SK-N-SH treated with all-trans-retinoic acid at 6 μM for 48 hours (cell line): ENCODE measurements around the gene EBF3.

Source experiments
- ATAC-seq: fragments of 200-7000 bp; cut with Tn5 transposase; 3 replicates; pipeline ENCODE4 v1.9.1; 2020; ENCODE audit warnings: mild to moderate bottlenecking, moderate library complexity
- ARNTL ChIP-seq: fragments of 450-650 bp; formaldehyde crosslinking; IDR thresholded peaks from 2 replicates; pipeline ENCODE4 v1.5.0; 2020; ENCODE audit warnings: low read depth, mild to moderate bottlenecking, moderate library complexity, borderline replicate concordance
- BACH2 ChIP-seq: fragments of 250-450 bp; sonication (Bioruptor Pico); IDR thresholded peaks from 2 replicates; pipeline ENCODE4 v1.9.0; 2021; ENCODE audit warnings: mild to moderate bottlenecking, borderline replicate concordance
- CSRNP3 ChIP-seq: fragments of 250-450 bp; sonication (Bioruptor Pico); IDR thresholded peaks from 2 replicates; pipeline ENCODE4 v1.5.1; 2021; ENCODE audit warnings: mild to moderate bottlenecking, moderate library complexity
- GLIS3 ChIP-seq: fragments of 250-450 bp; sonication (Bioruptor Pico); IDR thresholded peaks from 2 replicates; pipeline ENCODE4 v1.5.0; 2020; ENCODE audit warnings: mild to moderate bottlenecking, moderate library complexity
- ISL1 ChIP-seq: fragments of 250-450 bp; sonication (Bioruptor Pico); IDR thresholded peaks from 2 replicates; pipeline ENCODE4 v2.1.2; 2022; ENCODE audit warnings: mild to moderate bottlenecking, moderate library complexity
- OSR1 ChIP-seq: fragments of 250-450 bp; sonication (Bioruptor Pico); IDR thresholded peaks from 2 replicates; pipeline ENCODE4 v1.8.0; 2022; ENCODE audit warnings: moderate library complexity, mild to moderate bottlenecking, inconsistent platforms
- POU6F1 ChIP-seq: fragments of 250-450 bp; sonication (Bioruptor Pico); IDR thresholded peaks from 2 replicates; pipeline ENCODE4 v1.8.0; 2021; ENCODE audit warnings: low read depth, mild to moderate bottlenecking, moderate library complexity, borderline replicate concordance
- PPARA ChIP-seq: fragments of 250-450 bp; sonication (Bioruptor Pico); IDR thresholded peaks from 2 replicates; pipeline ENCODE4 v1.5.0; 2020; ENCODE audit warnings: mild to moderate bottlenecking, borderline replicate concordance
- RARB ChIP-seq: fragments of 250-450 bp; sonication (Bioruptor Pico); IDR thresholded peaks from 2 replicates; pipeline ENCODE4 v1.8.0; 2021; ENCODE audit warnings: mild to moderate bottlenecking, moderate library complexity
- SNAI2 ChIP-seq: fragments of 250-450 bp; sonication (Bioruptor Pico); IDR thresholded peaks from 2 replicates; pipeline ENCODE4 v1.5.0; 2020; ENCODE audit warnings: mild to moderate bottlenecking, moderate library complexity
- TOX ChIP-seq: fragments of 250-450 bp; sonication (Bioruptor Pico); IDR thresholded peaks from 2 replicates; pipeline ENCODE4 v1.8.0; 2021; ENCODE audit warnings: mild to moderate bottlenecking, moderate library complexity, borderline replicate concordance
- ZC3H10 ChIP-seq: fragments of 250-450 bp; sonication (Bioruptor Pico); IDR thresholded peaks from 2 replicates; pipeline ENCODE4 v1.5.1; 2021; ENCODE audit warnings: mild to moderate bottlenecking, moderate library complexity
- ZFP3 ChIP-seq: fragments of 250-450 bp; sonication (Bioruptor Pico); IDR thresholded peaks from 2 replicates; pipeline ENCODE4 v1.5.0; 2020; ENCODE audit warnings: mild to moderate bottlenecking, moderate library complexity
- ZFP30 ChIP-seq: fragments of 450-650 bp; formaldehyde crosslinking; IDR thresholded peaks from 2 replicates; pipeline ENCODE4 v1.5.0; 2022; ENCODE audit warnings: mild to moderate bottlenecking, moderate library complexity
- ZNF565 ChIP-seq: fragments of 450-650 bp; formaldehyde crosslinking; conservative IDR thresholded peaks from 2 replicates; pipeline ENCODE4 v1.5.0; 2020; ENCODE audit warnings: low read depth, mild to moderate bottlenecking, moderate library complexity
- ZNF8 ChIP-seq: fragments of 450-650 bp; formaldehyde crosslinking; IDR thresholded peaks from 2 replicates; pipeline ENCODE4 v1.5.0; 2020; ENCODE audit warnings: mild to moderate bottlenecking, moderate library complexity
- TF ChIP-seq, protein P1 (sequence below): fragments of 250-450 bp; sonication (Bioruptor Pico); IDR thresholded peaks from 2 replicates; pipeline ENCODE4 v1.5.1; 2020; ENCODE audit warnings: low read depth, mild to moderate bottlenecking, moderate library complexity
- TF ChIP-seq, protein P2 (sequence below): fragments of 250-450 bp; sonication (Bioruptor Pico); IDR thresholded peaks from 2 replicates; pipeline ENCODE4 v1.5.0; 2020; ENCODE audit warnings: mild to moderate bottlenecking, moderate library complexity

Gene EBF3

GRCh38 chr10:129901389-129902006, 62.6 kb downstream of the EBF3 start (continued):
- TF ChIP-seq RARB (CRISPR knock-in tag) (no peak), ISL1 (CRISPR knock-in tag) (no peak), ZNF8 (CRISPR knock-in tag) (no peak), GLIS3 (CRISPR knock-in tag) (no peak)

DNA sequence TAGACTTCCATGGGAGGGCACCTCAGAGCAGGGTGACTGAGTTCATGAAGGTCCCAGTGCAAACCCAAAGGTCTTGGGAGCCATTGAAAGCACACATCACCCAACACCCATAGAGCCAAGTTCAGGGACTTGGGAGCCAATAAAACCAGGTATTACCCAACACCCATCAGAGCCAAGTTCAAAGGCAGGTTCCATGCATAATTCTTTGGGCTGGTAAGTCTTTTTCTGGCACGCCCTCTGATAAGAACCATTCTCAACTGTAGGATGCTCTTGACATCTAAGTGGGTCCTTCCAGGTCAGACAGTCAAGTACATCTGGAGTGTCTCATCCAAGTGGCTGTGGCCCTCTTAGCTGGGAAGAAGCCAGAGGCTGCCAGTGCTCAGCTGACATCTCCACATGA, 63.2 kb downstream of the EBF3 start:
- ATAC-seq: no peak
- TF ChIP-seq BACH2 (CRISPR knock-in tag): no peak
- TF ChIP-seq, protein P1, sequence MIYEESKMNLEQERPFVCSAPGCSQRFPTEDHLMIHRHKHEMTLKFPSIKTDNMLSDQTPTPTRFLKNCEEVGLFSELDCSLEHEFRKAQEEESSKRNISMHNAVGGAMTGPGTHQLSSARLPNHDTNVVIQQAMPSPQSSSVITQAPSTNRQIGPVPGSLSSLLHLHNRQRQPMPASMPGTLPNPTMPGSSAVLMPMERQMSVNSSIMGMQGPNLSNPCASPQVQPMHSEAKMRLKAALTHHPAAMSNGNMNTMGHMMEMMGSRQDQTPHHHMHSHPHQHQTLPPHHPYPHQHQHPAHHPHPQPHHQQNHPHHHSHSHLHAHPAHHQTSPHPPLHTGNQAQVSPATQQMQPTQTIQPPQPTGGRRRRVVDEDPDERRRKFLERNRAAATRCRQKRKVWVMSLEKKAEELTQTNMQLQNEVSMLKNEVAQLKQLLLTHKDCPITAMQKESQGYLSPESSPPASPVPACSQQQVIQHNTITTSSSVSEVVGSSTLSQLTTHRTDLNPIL (CRISPR knock-in tag): no peak
- TF ChIP-seq SNAI2 (CRISPR knock-in tag): no peak
- TF ChIP-seq ARNTL (CRISPR knock-in tag): no peak
- TF ChIP-seq PPARA (CRISPR knock-in tag): no peak
- TF ChIP-seq CSRNP3 (CRISPR knock-in tag): no peak
- TF ChIP-seq GLIS3 (CRISPR knock-in tag): no peak
- TF ChIP-seq ZFP3 (CRISPR knock-in tag): no peak
- TF ChIP-seq ZFP30 (CRISPR knock-in tag): no peak
- TF ChIP-seq POU6F1 (CRISPR knock-in tag): no peak
- no peak for TF ChIP-seq TOX (CRISPR knock-in tag)
- TF ChIP-seq, all 23 proteins: peak for 0

DNA sequence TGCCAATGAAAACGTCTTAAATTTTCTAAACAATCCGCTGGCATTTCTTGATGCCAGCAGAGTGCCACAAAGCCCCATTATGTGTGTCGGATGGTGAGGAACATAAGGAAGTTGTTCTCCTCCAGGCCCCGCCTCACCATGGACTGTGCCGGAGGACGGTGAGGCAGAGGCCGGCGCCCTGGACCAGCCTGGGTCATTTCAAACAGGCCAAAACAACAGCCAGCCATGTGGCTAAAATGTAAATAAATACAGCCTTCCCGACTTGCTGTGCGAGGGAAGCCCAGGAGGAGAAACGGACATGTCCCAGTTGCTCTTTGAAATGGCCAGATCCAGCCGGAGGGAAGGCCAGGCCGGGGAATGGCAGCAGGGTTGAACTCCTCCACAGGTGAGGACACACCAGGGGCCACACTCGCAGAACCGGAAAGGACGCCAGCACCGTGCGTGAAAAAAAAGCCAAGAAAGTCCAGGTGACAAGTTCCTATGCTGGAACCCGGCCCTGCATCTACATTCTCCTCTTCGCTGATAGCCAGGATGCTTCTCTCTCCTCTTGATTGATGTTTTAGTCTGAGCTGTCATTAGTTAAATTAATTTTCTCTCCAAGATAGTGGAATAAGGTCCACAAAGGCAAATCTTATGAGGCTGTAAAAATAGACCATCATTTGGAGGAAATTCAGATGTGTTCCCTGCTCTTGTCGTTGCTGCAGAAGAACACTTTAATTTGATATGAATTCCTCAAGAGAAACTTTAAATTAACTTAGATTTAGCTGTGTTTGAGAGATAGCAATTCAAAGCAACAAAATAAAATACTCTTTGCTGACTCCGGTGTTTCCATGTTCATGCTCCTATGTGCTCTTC, 64.6 kb downstream of the EBF3 start:
- no peak for ATAC-seq
- TF ChIP-seq ZFP3 (CRISPR knock-in tag) (no peak), ISL1 (CRISPR knock-in tag) (no peak), GLIS3 (CRISPR knock-in tag) (no peak), ZC3H10 (no peak), ZFP30 (CRISPR knock-in tag) (no peak), OSR1 (CRISPR knock-in tag) (no peak), PPARA (CRISPR knock-in tag) (no peak), ZNF565 (CRISPR knock-in tag) (no peak)
- TF ChIP-seq, protein P2, sequence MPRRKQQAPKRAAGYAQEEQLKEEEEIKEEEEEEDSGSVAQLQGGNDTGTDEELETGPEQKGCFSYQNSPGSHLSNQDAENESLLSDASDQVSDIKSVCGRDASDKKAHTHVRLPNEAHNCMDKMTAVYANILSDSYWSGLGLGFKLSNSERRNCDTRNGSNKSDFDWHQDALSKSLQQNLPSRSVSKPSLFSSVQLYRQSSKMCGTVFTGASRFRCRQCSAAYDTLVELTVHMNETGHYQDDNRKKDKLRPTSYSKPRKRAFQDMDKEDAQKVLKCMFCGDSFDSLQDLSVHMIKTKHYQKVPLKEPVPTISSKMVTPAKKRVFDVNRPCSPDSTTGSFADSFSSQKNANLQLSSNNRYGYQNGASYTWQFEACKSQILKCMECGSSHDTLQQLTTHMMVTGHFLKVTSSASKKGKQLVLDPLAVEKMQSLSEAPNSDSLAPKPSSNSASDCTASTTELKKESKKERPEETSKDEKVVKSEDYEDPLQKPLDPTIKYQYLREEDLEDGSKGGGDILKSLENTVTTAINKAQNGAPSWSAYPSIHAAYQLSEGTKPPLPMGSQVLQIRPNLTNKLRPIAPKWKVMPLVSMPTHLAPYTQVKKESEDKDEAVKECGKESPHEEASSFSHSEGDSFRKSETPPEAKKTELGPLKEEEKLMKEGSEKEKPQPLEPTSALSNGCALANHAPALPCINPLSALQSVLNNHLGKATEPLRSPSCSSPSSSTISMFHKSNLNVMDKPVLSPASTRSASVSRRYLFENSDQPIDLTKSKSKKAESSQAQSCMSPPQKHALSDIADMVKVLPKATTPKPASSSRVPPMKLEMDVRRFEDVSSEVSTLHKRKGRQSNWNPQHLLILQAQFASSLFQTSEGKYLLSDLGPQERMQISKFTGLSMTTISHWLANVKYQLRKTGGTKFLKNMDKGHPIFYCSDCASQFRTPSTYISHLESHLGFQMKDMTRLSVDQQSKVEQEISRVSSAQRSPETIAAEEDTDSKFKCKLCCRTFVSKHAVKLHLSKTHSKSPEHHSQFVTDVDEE (CRISPR knock-in tag): no peak

DNA sequence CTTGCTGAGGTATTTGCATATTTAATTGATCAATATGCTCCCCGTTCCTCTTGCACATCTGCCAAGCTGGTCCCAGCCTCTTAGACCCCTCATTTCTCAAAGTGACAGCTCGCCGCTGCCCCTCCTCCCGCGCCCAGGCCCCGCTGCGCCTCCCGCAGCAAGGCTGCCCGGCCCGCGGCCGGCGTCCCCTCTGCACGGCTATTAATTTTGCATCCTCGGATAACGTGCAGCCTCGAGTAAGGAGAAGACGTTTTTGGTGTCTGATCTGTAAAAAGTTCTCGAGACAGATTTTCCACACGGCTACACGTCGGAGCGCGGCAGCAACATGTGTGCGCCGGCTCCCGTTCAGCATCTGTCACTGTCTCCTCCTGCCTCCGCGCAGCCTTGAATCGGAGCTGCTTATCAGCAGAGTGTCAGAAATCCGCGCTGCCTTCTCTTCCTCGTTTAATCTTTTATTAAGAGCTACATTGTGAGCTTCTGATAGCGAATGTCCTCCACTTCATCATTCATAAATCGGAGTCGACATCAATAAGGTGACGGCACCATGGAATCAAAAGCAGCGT, 65.3 kb downstream of the EBF3 start:
- no peak for ATAC-seq
- TF ChIP-seq OSR1 (CRISPR knock-in tag) (no peak), ZFP30 (CRISPR knock-in tag) (no peak), RARB (CRISPR knock-in tag) (no peak), POU6F1 (CRISPR knock-in tag) (no peak), ARNTL (CRISPR knock-in tag) (no peak)
- TF ChIP-seq, protein P2 (CRISPR knock-in tag): no peak
- TF ChIP-seq, protein P1 (CRISPR knock-in tag): no peak
